Fibroblast of skin of right biceps (primary cell): ENCODE data around the gene ZCCHC24.

Experiments used
- DNase-seq: peaks from one replicate; pipeline ENCODE4 v3.0.0-alpha.2; 2013

ZCCHC24 gene

DNA sequence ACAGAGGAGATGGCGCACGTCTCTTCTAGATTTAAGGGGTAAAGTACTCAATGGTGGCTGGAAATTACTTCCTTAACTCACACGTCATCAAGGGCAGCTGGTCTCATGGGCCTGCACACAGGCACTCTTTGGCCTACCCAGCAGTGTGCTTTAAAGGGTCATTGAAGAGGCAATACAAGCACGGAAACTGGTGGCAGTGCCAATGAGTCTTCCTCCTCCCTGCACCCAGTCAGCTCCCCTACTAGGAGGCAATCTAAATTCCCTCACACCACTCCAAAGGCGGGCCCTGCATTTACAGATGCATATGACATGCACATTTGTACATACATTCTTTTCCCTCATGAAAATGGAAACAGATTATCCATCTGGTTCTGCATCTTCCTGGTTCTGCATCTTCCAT, 50.8 kb downstream of the ZCCHC24 start:
- no peak for DNase-seq

DNA sequence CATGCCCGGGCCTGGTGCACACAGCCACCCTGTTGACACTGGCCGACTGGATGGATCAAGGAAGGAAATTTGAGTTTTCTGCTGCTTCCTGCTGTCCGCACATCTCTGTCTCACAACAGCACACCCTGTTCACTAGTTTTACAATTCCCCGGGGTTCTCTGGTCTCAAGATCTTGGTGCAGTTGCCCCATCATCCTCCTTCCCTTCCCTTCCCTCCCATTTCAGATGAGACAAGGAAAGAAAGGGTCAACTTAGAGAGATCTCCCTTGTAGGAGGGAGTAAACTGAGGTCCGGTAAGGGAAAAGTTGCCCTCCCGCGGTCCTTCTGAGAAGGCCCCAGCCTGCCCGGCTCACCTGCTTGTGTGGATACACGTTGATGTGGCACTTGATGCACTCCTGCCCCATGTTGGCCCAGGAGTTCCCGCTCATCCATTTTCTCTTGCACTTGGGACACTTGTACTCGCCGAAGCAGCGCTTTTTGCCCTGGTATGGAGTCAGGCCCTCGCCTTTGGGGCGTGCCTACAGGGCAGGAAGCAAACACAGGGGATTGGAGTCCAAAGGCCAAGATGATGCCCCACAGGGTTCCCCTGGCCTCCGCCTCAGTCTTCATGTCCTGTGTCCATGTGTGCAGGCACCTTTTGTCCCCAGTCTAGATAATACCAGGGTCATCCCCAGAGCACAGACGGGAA, 51.4 kb downstream of the ZCCHC24 start:
- no peak for DNase-seq

DNA sequence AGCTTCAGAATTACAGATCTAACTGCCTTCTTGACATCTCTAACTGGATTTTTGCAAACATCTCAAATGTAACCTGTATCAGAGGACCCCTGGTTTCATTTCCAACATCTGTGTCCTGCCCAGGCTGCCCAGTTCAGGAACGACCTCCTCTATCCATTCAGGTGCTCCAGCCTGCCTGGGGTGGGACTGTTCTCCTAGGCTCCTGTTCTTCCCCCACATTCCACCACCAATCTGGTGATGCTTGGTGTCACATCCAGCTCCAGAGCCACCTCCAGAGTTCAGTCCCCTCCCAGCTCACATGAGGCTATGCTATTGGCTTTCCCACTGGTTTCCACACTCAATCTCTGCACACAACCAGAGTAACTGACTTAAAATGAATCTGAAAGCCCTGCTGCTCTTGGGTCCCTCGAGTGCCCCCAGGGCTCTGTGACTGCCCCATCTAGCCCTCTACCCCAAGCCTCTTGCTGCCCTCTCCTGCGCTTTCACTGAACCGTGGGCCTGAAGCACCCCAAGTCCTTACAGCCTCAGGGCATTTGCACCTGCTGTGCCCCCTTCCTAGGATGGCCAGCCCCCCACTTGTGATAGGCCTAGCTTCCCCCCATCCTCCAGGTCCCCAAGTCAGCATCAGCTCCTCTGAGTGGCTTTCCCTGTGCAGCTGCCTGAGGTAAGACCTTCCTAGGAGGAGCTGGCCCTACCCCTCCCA, 52.1 kb downstream of the ZCCHC24 start:
- no peak for DNase-seq

DNA sequence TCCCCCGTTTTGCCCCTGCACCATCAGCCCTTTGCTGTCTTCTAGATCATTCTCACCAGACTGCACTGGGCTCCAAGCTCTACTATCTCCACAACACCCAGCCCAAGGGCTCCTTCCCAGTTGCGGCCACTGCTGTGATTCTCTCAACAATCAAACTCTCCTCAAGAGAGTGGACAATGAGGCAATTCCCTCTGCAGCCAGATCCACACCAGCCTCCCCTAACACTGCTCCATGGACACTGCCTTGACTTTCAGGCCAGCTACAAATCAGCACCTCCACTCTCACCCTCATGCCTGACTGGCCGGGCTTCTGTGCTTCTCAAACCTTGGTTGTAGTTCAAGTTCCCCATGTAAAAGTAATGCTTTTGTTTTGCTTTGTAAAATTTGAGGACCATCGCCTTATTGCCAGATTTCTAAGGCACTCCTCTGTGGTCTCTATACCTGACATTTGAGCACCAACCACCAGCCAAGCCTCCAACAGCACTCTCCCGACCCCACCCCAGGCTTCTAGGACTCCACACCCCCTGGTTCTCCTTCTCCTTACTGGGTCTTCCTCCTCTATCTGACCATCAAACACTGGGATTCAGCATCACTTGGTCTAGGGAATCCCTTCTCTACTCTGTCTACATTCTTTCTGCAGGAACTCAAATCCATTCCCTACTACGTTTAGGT, 52.8 kb downstream of the ZCCHC24 start:
- no peak for DNase-seq

DNA sequence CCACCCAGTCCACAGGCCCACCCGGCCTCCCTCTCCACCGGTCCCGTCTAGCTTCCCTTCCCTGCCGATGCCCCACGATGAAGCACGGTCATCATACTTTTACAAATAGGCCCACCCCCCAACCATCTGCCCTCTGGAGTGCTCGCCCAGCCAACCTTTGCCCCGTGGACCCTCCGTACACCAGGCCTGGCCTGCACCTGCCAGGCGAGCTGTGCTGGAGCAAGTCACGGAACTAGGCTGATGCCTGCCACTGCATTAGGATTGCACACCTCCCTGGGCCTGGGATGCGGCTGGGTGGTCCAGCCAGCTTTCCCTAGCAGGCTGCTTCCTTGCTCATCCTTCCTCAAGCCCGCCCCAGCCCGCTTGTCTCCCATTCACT, 53.4 kb downstream of the ZCCHC24 start:
- no peak for DNase-seq

DNA sequence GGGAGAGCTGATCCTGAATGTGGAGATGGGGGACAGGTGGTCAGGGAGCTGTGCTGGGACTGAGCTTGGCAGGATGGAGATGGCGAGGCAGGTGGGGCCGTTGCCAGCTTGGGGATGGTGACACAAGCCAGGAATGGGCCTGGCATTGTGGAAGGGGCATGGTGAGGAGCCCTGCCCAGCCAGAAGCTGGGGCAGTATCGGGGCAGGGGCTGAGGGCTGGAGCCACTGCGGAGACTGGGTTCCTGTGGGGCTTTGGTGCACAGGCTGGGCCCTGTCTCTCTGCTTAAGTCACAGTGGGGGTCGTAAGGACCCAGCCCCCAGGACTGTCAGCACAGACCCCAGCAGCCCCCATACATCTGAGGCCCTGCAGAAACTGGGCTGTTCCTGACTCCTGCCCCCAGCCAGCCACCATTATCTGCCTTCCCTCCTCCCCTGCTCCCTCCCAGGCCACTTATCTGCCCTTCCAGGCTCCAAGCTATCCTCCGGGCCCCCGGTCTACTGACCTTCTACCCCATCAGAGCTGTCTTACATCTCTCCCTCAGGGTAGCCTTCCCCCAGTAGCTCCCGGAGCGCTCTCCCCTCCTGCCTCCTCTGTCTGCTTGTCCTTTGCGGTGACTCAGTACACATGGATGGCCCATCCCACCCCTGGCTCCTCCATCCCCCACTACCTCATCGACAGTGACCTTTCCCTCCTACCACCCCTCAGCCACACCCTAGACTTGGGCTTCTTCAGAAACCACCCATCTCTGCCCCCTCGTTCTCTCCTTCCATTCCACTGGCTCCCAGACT, 54.0 kb downstream of the ZCCHC24 start:
- DNase-seq, result peak; percentile 31

DNA sequence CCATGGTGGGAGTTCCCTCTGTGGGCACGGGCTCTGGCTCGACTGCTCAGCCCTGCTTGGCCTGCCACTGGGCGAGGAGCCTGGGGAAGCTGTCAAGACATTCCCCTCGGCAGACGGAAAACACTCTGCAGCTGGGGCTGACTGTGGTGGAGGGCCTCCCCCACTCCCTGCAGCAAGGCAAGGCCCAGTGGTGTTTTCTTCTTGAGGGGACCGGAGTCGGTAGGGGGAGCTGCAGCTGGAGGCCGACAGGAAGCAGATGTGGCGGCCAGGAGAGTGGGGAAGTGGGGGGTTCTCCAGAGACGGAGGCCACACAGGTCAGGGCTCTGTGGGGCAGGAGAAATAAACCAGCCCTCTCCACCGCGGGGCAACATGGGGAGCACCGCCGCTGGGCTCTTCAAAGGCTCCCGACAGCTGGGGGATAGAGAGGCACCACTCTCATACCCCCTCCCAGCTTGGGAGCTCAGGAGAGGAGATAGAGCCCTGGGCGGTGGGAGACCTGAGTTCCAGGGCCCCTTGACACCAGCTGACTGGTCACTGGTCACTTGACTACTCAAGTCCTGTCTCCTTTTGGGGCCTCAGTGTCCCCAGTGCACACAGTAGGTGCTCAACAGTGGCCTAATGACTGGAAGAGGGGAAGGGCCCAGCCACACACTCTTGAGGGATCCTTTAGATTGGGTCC, 54.7 kb downstream of the ZCCHC24 start:
- DNase-seq, result no peak

DNA sequence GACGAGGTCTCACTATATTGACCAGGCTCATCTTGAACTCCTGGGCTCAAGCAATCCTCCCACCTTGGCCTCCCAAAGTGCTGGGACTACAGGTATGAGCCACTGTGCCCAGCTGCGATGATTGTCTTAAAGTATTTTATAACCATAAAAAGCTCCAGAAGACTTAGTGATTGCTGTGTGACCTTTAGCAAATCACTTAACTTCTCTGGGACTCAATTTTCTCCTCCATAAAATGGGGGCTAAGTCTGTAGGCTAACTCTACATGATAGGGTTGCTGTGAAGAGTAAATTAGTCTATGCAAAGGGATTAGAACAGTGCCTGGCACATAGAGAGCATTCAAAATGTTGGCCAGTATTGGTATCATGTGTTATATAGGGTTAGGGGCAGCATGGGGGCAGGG, 55.4 kb downstream of the ZCCHC24 start:
- no peak for DNase-seq

DNA sequence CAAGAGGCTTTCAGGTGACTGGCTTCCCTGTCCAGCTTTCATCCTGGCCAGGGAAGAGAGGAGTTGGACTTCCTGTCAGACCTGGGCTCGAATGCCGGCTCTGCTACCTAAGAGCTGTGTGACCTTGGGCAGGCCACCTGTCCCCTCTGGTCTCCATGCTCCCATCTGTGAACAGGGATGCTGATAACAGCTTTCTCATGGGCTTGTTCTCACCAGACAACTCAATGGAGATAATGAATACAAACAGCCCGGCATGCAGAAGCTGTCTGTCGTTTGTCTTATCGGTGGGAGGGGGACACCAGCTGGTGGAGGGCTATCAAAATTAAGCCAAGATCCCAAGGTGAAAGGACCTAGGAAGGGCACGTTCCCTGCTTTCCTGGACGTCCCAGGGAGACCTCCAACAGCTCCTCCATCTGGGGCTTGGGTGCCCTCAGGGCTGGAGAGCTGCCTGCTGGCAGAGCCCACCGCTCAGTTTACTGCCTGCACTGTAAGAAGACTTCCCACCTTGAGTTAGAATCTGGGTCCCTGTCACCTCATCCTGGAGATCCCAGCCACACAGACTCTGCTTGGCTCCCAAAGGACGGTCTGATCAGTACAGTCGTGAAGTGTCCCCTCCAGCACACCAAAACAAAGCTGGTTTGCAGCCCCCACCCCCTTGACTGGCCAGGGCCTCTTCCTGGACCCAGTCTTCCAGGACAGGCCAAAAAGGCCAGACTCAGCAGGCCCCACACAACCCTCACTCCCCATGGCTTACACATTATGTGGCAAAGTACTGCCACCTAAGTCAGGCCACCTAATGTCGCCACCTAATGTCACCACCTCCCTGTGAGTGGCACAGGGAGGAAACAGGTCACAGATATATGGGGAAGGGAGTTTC, 57.2 kb downstream of the ZCCHC24 start:
- no peak for DNase-seq

DNA sequence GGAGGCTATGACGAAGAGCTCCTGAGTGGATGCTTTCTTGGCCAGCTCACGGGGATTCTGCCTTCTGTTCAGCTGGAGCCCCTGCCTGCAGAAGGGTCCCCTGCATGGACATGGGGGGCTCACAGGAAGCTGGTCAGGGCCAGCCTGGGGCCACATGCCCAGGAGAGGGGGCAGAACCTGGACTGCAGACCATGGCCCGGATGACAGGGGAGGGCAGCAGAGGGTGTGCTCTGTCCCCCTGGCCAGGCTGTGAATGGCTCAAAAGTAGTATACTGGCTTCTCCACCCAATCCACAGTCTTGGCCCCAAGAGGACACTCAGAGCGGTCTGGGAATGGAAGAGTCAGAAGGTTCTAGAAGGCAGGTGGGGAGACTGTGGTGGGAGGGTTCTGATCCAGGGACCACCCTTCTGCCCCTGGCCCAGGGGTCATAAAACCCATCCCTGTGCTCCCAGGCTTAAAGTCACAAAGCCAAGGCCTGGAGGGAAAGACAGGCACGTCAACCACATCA, 57.9 kb downstream of the ZCCHC24 start:
- DNase-seq, result no peak

DNA sequence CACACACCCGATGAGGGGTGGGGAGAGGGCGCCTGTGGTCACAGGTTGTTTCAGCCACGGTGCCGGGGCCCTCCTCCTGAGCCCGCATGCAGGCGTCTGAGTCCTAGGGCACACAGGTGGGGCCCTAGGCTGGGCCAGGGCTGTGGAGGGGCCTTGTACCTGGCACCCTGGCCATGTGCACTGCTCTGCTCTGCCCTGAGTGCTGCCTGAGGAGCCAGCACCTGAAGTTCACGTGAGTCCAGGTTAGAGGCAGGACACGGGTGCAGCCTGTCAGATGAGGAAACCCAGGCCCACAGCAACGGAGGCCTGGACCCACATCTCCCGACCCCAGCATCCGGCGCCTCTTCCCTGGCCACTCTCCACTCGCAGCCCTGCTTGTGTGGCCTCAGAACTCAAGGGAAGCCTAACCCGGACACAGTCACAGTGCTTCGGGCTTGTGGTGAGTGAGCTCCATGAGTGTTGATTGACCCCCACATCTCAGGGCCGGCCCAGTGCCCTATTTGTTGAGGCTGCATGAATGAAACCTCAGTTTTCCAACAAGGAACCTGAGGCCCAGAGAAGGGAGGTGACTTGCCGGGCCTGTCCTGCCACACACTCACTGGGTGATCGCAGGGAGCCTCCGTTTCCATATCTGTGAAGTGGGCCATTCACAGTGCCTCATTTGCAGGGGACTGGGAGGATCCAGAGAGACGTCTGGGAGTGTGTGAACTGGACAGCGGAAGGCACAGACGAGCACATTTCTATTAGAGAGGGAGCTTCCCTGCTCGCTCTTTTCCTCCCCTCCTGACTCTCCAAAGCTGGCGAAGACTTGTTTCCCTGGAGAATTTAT, 58.6 kb downstream of the ZCCHC24 start:
- no peak for DNase-seq

DNA sequence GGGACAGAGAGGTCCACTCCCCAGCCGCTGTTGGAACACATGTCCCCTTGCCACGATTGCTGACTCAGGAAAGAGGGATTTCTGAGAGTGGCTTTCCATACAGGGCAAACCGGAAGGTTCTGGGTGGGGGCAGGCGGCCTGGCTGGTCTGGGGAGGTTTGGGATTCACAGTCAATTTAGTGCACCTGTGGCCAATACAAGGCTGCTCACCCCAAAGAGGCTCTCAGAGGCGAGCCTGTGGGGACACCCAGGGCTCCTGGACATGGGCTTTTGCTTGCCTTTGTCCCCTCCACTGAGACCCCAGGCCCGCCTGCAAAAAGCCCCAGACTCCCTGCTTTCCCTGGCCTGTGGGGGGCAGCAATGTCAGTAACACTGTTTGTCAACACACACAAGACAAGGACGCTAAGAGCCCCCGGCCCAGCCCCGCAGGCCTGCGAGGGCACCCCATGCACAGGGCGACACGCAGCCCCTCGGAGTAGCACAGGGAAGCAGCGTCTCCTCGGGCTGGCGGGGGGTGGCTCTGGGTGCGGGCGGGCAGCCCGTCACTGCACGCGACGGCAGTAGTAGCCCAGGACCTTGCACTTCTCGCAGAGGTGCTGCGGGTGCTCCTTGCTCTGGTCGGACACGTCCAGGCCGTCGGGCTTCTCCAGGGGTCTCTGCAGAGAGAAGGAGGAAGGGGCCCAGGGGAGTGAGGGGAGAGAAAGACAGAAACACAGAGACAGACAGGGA, 59.5 kb downstream of the ZCCHC24 start:
- DNase-seq, result no peak

DNA sequence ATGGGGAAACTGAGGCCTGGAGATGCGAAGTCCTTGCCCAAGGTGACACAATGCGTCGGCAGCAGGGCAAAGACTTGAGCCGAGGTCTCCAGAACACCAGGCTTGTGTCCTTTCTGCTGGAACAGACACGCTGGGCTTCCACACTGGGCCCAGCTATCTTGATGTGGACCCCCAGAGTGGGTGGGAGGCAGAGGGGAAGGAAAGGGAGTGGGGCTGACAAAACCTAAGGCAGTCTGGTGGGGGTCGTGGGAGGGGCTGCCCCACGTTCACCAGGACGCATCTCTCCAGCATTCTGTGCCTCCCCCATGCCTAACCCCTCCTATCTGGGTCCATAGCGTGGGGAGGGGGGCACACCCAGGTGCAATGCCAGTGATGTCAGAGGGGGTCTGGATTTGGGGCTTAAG, 60.0 kb downstream of the ZCCHC24 start:
- no peak for DNase-seq

DNA sequence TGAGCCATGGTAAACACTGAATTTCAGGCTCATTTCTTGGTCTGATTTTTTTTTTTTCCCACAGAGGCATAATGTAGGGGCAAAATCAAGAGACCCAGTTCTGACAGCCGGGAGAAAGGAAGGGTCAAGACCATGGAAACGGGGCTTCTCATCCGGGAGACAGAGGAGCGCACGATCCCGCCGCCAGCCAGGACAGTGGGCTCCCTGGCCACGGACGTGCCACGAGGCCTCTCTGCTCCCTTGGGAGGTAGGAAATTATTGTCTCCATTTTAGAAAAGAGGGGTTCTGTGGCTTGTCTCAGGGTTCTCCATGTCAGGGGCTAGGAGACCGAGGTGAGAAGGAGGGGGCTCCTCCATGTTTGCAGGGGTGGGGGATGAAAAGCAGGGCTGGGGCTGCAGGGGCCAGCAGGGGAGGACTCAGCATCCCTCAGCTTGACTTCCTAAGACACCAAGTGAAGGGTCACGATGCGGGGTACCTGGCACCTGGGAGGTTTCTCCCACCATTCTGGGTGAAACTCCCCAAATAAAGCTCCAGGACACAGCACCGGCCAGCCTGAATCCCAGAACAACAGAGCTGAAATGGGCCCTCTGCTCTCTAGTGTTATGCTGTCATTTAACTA, 60.5 kb downstream of the ZCCHC24 start:
- no peak for DNase-seq

DNA sequence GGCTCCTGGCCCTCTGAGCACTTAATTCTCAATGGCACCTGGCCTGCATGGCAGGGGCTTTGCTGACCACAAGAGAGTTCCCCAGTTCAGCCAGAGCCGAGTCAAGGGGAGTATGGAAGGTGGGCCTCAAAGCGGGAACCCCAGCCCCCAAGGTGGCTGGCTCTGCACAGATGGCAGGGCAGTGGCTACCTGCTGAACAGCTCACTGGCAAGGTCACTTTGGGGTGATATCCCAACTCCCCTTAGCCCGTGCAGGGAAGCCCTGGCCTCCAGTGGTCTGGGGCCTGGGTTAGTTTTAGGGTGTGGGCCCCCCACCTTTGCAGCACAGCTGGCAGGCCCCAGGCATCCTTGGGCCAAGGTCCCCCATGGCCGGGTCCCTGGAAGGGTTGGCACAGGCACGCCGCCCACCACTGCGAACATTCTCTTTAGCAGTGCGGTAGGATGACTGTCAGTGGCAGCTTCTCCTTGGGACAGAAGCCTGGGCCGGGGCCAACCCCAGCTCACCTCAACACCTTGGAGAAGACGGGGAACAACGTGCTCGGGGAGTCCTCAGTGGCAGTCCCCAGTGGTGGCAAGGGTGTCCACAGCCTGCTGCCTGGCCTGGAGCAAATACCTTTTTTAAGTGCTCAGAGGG, 61.3 kb downstream of the ZCCHC24 start:
- no peak for DNase-seq

DNA sequence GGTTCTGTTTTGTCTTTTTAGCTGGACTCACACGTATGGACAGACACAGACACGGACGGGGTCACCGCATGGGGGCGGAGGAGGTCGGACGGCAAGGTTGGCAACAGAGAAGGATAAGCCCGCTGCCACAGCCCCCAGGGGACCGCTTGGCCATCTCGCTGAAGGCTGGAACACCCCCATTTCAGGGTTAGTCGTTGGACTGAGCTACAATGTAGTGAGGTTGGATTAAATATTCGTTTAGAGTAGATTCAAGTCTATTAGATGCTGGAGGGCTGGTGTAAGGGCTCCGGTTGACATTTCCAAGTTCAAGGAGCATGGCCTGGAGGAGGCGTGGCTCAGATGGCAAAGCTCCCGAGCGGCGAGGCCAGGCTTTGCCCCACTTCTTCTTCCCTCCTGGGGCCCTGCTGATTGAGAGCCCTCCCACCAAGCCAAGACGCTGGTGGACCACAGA, 62.9 kb downstream of the ZCCHC24 start:
- DNase-seq, result no peak

DNA sequence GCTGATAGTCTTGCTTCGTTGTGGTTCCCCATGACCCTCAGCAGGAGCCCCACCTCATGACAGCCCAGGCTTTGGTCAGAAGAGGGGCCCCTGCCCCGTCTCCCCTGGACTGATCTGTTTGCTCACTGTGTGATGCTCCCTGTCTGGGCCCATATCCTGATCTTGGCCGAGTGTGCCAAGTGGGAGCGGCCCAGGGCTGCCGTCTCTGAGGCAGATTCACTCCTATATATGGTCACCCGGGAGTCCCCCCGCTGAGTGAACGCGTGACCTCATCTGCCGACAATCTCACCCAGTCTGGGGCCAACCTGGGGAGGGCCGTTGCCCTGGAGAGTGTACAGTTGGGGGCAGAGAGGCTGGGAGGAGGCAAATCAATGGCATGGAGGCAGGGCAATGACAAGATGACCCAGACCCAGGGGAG, 63.6 kb downstream of the ZCCHC24 start:
- DNase-seq, result peak; percentile 93

DNA sequence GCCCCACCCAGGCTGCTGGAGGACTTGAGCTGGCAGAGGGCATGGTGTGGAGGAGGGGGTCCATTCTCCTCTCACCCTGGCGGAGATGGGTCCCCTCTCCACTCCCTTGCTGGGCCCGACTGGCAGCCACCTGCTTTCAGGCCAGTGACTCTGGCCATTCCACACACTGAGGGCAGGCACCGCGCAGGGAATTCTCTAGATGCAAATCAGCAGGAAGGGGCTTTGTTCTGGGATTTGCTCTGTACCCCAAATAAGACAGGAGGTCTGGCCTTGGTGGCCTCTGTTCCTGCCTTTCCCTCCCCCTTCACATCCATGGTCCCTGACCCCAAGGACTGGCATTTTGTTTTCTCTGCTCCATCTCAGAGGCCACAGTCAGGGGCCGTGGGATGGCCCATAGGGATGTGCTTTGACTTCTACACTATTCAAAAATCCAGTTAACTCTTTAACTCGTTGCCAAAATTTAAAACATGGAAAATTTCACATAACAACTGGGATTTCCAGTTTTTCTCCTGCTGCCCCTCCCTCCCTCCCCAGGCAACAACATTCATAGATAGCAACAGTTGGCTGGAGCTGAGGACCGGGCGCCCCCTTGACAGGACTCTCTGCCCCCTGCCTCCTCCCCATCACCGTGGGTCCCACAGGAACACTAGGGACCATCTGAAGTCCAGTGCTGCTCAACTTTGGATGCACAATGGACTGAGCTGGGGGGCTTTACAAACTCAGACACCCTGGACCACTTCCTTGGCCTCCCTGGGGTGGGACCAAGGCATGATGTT, 64.3 kb downstream of the ZCCHC24 start:
- no peak for DNase-seq
